Breast epithelium (tissue), 3 donors: ENCODE results near the gene MCRIP2.

Experiments
- POLR2A ChIP-seq: fragments of 450-650 bp; IDR thresholded peaks from one replicate; pipeline ENCODE4 v1.6.1; 2016; ENCODE audit warnings: antibody characterized with exemption, mild to moderate bottlenecking, moderate library complexity
- POLR2AphosphoS5 ChIP-seq, 3 donors: sonication (generic); formaldehyde crosslinking; IDR thresholded peaks; one replicate each; pipeline ENCODE4 v1.6.1; 2017; ENCODE audit warnings: antibody characterized with exemption in 3 of 3
- TF ChIP-seq, protein P1 (sequence below), 3 donors: fragments of 450-650 bp; IDR thresholded peaks; one replicate each; pipeline ENCODE4 v1.5.1; 2016 to 2017; ENCODE audit warnings: antibody characterized with exemption in 3 of 3, mild to moderate bottlenecking in 3 of 3, moderate library complexity in 3 of 3

DNA sequence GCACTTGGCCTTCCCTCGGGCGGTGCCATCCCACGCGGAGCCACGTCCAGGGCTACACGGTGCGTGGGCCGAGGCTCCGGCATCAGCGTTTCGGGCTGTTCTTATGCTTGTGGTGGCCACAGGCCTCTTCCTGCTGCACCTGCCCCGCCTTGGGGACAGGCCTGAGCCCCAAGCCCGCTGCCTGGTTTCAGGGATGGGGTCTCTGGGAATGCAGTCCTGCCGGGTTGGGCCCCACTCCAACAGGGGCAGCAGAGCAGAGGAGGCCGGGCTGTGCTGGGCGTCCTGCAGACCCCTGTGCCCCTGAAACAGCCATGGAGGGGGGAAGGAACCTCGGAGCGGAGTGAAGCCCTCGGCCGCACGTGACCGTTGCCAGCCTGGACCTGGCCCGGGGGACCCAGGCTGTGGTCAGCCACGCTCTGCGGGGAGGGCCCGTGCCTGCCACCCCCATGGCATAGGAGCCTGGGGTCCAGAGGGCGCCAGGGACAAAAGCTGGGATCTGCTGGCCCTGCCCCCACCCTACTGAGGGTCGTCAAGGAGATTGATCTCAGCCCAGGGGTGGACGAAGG lies 11.3 kb upstream of the MCRIP2 start:
- TF ChIP-seq POLR2A (no peak), POLR2AphosphoS5 (IDR thresholded peaks at IDR 0.05) (no peak)
- TF ChIP-seq, protein P1, sequence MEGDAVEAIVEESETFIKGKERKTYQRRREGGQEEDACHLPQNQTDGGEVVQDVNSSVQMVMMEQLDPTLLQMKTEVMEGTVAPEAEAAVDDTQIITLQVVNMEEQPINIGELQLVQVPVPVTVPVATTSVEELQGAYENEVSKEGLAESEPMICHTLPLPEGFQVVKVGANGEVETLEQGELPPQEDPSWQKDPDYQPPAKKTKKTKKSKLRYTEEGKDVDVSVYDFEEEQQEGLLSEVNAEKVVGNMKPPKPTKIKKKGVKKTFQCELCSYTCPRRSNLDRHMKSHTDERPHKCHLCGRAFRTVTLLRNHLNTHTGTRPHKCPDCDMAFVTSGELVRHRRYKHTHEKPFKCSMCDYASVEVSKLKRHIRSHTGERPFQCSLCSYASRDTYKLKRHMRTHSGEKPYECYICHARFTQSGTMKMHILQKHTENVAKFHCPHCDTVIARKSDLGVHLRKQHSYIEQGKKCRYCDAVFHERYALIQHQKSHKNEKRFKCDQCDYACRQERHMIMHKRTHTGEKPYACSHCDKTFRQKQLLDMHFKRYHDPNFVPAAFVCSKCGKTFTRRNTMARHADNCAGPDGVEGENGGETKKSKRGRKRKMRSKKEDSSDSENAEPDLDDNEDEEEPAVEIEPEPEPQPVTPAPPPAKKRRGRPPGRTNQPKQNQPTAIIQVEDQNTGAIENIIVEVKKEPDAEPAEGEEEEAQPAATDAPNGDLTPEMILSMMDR (IDR thresholded peaks at IDR 0.05) = no peak
